NCI-H524 treated with DMSO at 0.1 percent for 48 hours (cell line): ENCODE results near the gene AGBL1.

Experiments
- DNase-seq: peaks from one replicate; lab custom pipeline; 2025; lab: John Stamatoyannopoulos, UW

AGBL1 gene

DNA sequence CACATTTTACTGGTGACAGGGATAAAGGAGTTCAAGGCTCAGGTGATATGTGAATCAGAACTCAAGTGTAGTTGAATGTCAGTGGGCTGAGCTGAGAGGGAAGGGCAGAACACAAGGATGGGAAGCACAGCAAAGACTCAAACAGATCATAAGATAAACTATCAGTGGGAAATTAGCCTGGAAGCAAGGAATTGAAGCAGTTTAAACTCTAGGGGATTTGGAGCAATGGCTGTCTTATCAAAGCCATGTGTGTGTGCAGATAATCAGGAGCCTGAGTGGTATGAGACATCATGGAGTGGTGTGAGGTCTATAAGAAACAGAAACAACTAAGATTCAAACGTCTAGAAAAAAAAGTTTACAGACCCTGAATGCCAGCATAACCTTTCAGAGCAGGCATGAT is 634.6 kb downstream of the AGBL1 start:
- DNase-seq, result no peak

DNA sequence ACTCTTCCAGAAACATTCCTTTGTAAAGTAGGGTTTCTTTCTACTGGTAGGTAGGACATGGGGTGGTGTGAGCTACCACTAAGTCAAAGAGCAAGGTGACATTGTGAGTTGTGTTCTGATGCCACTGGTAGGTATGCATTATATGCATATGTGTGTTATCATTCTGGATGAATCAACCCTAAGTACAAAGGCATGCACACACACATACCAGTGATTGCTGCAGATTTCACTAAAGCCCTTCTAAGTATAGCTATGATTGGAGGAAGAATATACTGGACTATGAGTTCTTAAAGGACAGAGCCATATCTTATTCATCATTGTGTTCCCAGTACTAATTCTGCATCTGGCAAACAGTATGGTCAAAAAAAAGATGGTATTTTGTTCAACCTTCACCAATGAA is 646.0 kb downstream of the AGBL1 start:
- no peak for DNase-seq

DNA sequence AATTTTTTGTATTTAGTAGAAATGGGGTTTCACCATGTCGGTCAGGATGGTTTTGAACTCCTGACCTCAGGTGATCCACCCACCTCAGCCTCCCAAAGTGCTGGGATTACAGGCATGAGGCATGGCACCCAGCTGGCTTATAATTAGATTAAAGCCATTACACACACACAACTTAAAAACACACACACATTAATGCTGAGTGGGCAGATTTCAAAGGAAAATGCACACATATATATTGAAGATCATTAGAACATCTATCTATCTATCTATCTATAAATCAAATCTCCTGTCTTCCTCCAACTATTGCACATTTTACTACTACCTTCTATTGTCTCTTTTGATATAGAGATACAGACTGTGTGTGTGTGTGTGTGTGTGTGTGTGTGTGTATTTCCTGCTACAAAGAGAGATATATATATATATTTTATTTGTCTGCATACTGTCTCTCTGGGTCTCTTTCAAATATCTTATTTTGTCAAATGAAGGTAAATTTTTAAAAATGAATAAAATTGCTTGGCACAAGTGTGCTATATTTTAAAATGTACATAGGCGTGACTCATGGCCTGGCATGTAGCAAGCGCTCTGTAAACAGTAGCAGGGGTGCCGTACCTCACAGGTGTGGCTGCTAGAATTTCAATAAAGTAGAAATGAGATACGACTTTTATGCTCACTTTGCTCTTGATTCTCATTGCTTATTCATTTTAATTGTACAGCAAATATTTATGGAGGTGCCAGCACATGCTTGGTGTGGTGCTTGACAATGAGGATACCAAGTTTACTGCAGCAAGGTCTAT is 655.8 kb downstream of the AGBL1 start:
- no peak for DNase-seq

DNA sequence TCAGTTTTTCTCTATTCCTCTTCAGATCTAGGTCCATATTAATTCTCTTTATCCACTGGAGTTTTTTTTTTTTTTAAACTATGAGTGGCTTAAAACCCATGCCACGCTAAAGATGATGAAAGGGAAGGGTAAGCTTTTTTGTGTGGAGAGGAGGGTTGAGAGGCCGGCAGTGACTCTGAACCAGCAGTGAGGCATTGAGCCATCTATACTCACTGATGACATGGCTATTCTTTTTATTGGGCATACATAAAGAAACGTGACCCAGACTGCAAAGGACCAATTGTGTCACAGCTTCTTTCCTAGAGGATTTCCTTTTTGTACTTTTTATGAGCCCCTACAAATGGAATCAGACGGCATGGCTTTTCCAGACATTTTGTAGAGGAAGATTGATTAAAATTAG is 662.2 kb downstream of the AGBL1 start:
- no peak for DNase-seq

DNA sequence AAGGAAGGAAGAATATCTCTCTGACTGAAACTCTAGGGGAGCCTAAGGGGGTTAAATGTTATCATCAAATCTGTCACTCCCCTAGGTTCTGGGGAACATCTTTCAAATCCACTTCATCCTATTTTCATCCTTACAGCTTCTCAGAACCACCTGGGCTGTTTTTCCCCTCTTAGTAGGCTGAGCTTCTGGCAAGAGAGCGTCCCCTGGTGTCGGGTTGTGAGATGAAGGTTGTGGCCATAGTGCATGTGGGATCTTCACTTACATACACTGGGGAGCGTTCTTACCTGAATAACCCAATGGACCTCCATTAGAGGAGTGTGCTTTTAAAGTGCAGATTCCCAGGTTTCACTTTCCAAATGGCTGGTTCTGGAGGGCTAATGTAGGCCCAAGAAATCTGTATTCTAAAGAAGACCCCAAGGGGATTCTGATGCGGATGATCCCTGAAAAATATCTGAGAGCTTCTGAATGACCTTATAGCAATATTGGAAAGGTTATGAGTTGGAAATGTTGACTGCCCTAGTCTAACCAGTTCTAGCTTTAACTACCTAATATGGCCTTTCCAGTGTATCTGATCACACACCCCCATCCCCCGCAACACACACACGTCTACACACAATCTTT is 663.7 kb downstream of the AGBL1 start:
- peak; percentile 43 for DNase-seq

DNA sequence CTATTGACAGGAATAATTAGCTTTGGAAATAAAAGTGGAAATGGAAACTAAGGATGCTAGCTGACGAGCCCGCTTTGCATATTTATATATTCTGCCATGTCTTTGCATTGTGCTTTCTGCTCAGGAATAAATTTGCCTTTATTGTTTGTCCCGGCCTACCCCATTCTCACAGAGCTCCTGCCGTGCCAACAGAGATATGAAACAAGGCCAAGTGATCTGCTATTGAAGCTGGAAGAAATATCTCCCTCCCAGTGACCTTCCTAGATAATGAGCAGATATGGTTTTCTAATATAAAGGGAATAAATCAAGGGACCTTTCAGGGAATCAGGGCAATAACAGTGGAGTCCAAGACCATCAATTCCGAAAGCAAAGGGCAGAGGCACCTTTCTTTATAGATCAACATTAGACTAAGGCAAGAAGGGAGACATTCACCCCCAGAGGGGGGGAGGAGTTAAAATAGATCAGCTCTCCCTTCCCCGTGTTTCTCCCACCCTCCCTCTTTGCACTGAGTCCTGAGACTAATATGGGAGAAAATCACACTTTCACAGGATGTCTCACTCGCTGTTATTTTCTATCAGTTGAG is 664.6 kb downstream of the AGBL1 start:
- DNase-seq, result no peak

DNA sequence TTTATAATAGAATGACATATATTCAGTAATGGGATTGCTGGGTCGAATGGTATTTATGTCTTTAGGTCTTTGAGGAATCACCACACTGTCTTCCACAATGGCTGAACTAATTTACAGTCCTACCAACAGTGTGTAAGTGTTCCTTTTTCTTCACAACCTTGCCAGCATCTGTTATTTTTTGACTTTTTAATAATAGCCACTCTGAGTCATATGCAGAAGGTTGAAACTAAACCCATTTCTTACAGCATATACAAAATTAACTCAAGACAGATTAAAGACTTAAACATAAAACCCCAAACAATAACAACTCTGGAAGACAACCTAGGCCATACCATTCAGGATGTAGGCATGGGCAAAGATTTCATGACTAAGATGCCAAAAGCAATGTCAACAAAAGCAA is 671.4 kb downstream of the AGBL1 start:
- no peak for DNase-seq

DNA sequence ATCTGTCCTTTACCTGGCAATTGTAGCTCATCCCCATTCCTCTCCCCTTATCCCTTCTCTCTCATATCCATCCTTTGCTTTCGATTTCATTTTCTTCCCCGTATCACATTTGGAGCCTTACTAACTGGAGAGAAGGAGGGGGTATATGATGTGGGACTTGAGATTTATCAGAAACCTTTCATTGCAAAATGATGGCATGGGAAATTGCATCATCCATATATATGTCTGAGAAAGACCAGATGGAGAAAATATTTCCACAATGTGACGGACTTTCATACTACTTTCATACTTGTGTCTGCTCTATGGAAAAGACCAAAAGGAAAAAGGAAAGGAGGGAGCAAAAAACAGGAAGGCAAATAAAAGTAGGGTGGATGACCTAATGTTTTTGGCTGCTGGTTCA is 675.2 kb downstream of the AGBL1 start:
- no peak for DNase-seq

DNA sequence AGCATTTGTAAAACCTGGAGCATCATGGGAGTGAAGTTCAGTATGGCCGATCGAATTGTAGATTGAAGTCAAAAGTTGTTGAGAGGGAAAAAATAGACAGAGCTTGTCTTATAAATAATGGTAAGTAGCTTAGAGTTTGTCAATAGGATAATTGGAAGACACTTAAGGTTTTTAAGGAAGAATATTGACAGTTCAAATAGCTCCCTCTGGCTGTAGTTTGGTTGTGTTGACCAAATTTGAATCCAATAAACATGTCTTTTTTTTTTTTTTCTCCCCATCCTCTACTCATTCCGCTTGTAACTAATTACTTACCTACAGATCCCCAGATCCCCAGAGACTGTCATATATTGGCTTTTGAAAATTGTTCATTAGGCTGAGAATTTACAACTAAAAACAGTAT is 677.0 kb downstream of the AGBL1 start:
- DNase-seq, result no peak

DNA sequence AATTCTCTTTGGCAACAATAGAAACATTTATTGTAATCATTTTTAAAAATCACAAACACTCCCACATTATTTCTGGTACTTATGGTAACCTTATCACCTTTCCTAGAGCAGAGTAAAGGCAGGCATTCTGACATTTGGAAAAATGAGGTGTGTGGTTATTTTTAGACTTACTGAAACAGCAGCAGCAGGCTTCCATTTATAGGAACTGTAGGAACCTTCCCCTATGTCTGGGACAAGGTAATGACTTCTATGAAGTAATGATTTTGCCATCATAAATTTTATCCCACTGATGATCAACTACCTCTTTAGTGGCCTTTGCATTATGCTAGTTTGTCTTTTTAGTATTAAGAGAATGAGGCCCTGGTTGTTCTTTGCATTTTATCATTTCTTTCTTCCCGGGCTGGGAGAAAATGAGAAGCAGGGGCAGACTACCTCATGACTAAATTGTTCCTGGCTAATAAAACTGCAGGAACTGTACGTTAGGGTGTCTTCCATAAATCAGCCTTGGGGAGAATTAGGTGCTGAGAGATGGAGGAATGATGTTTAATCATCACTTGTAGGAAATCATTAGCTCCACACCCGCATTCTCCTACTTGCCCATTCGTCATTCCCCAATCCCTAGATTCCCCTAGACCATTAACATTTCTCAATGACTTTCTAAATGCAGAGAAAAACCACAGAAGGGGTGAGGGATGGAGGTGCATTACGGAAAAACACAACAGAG is 680.3 kb downstream of the AGBL1 start:
- DNase-seq, result no peak

DNA sequence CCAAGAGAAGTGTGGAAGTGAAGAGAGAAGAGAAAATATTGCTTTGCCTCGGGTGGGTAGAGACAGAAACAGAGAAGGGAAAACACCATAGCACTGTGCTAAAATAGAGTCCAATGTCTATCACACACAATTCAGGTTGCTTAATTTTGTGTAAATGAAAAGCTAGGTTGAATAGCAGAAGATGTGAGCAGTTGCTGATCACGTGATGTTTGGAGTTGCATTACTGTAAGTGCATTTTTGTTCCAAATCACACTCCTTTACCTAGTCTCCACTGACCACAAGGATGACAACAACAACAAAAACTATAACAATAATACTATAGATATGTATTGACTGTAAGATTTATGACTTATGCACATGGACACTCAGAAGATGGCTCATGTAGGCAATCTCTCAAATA is 683.2 kb downstream of the AGBL1 start:
- DNase-seq, result no peak

DNA sequence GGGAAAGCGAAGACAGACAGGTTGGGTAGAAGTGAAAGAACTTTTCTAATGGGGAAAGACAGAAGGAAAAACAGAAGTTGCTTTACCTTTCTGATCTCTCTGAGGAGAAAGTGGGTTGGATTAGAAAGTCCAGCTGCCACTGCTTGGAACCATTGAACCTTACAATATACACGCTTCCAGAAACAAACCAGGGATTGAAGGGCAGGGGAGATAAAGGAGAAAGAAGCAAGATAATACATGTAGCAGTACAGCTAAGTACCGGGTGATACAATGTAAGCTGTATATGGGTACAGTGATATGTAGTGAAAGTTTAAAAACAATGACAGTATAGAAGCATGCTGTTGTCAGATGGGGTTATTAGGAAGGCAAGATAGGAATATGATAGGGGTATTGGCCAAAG is 684.4 kb downstream of the AGBL1 start:
- DNase-seq, result no peak

DNA sequence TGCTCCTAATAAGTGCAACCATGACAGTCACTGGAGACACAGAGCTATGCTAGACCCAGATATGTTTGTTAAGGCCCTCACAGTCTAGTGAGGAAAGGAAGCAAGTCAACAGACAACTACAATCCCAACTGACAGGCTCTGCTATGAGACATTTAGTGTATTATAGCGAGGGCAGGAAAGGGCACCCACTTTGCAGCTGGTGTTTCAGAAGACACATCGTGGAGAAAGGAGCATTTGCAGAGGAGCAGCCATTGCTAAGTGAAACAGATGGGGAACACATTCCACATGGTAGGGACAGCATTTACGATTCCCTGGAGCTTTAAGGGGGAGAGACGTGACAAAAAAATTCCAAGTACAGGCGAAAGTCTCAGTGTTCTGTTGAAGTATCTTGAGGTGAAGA is 685.6 kb downstream of the AGBL1 start:
- DNase-seq, result peak; percentile 68

DNA sequence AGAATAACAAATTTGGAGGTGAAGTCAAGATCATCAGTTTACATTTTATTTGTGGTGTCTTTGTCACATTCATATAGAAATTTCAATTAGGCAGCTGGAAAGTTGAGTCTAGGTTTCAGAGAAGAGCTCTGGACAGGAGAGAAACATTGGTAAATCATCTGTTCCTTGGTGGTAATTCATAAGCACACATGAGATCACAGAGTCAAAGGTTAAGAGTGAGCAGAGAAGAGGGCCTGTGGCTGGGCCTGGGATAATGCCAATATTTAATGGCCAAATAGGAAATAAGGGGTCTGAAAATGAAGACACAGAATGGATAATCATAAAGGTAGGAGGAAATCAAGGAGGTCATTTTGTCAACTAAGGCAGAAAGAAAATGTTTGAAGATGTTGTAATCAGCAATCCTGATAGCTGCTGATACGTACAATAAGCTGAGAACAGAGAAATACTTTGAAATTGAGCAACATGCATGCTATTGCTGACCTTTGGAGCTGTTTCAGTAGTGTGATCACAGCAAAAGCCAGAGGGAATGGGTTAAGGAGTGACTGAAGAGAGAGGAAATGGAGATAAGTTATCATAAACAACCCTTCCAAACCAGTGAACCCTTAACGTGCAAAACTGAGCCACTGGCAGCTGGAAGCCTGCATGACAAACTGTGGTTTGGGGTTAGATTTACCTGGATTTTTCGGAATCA is 692.8 kb downstream of the AGBL1 start:
- no peak for DNase-seq

DNA sequence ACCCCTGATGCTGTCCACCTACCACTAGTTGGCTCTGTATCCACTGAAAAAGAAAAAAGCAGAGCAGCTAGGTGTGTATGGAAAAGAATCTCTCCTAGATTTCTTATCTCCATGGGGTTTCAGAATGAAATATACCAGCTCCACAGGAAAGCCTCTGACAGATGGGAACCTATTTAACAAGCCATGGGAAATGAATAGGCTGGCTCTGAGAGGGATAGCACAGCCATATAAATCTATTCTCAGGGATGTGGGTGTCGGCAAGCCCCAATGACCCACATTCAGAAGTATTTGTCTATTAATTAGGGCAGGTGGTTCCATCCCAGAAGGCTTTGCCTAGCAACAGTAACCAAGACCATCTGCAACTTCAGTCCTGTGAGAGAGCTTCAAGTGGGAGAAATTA is 694.1 kb downstream of the AGBL1 start:
- peak; percentile 95 for DNase-seq

DNA sequence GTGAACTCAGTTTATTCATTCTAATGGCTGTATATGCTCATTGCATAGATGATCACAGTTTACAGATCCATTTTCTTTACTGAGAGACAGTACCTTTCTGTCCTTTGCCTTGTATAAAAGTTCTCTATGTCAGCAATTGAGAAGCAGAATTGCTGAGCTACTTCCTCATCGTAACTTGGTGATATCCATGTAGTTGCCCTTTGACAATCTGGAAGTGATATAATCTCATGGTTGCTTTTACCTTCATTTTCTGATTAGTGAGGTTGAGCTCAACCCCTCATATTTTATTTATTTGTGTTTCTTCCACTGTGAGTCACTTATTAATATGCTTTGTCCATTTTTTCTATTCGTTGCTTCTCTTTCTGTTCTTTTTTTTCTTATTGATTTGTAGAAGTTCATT is 696.5 kb downstream of the AGBL1 start:
- no peak for DNase-seq

DNA sequence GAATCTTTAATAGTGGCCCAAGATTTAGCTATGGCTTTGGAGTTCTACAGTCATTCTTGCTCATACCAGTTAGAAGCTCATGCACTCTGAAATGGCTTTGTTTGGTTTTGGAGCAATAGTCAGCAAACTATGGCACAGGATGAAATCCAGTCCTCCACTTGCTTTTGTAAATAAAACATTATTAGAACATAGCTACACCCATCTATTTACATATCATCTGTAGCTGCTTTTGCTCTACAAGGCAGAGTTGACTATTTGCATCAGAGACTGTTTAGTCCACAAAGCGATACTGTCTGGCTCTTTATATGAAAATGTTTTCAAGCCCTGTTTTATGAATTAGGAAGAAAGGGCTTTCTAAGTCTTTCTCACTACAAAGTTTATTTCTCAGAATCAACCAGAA is 716.9 kb downstream of the AGBL1 start:
- no peak for DNase-seq

DNA sequence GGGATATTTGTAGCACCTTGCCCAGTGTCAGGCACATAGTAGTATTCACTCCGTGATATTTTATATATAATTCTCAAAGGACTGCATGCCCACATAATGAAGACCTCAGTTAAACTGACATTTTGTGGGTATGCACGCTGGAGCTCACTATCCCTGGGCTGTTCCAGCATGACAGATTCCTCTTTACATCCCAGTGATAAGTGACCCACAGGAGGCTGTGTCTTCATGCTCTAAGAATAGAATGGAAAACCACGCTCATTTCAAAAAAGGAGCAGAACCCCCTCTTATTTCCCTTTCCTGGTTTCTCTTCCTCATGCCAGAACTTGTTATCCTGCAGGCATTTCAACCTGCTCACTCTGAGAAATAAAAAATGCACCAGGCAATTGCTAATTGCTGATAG is 717.5 kb downstream of the AGBL1 start:
- no peak for DNase-seq

DNA sequence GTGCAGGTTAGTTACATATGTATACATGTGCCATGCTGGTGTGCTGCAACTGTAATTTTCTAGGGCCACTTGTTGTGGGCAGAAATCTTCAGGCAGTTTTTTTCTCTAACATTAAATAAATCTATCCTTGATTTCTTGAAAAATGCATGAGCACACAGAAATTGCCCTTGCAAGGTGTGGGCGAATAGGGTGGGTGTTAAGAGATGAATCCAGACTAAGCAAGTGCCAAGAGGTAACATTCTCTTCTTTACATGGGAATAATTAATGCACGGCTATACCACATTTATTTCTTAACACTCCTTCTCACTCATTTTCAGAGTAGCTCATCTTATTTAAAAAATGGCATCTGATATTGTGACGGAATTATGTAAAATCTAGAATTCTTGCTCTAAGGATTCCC is 719.6 kb downstream of the AGBL1 start:
- no peak for DNase-seq

DNA sequence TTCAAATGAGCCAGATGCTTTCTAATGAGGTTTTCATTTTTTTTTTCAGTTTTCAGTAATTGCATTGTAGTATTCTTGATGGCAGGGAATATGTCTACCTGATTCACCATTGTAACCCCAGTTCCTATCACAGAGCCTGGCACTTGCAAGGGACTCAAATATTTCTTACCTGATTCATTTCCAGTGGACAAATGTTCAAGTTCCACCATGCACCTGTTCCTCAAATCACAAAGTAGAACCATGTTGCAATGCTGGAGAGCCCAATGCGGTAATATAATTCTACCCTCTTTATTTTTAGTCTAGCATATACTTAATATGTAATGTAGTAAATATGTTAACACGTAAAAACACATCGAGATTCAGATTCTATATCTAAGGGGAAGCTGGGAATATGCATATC is 722.6 kb downstream of the AGBL1 start:
- no peak for DNase-seq

DNA sequence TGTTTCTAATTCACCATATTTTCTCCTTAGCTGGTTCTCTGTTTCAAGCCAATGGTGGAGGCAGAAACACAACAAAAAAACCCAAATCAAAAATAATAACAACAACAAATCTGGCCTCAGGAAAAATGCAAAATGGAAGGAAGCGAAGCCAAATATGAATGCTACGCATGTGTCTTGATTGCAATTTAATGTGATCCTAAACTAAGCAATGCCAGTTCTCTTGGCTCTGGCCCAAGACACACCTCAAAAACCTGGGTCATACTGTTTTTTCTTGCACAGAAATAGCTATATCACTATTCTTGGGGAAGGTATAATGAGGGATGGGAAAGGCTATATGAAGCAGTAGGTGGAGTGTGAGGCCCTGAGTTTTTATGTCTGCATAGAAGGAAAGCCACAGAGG is 724.7 kb downstream of the AGBL1 start:
- DNase-seq, result no peak

DNA sequence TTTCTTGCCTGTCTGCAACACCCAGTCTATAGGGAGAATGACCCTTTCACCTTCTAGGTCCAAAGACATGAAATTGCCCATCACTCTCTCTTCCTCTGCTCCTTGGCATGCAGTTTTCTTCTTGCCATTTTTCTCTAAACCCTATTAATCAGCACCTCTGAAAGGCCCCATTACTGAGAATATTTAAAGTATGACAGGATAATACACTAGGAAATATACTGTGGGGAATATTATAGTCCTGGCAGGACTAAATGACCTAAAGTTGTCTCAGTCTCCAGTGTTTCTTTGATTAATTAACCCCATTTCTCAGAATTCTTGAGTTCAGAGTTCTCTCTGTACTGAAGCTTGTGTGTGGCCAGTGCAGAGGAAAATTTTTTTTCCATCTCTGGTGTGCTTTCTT is 730.7 kb downstream of the AGBL1 start:
- DNase-seq, result no peak
